HCT116 (cell line): ENCODE data around the gene SCARB1.

ENCODE experiments used
- POLR2A ChIP-seq: IDR thresholded peaks from 2 replicates; pipeline ENCODE4 v1.7.0; 2011; ENCODE audit warnings: borderline replicate concordance; ENCODE audit not compliant: insufficient read depth, insufficient read length; ENCODE audit errors: extremely low read depth
- YY1 ChIP-seq: IDR thresholded peaks from 2 replicates; pipeline ENCODE4 v1.6.1; 2011; ENCODE audit warnings: low read length, low read depth, moderate library complexity, mild to moderate bottlenecking; ENCODE audit not compliant: insufficient replicate concordance; ENCODE audit errors: extremely low read depth
- TF ChIP-seq, protein P1 (sequence below), 3 experiments: fragments of 200-600 bp in 1 of 3; sonication (generic) in 1 of 3; IDR thresholded peaks in 2 of 3; conservative IDR thresholded peaks in 1 of 3; 2 replicates each; pipeline ENCODE4 v1.5.1; 2012 to 2017; ENCODE audit warnings: low read depth in 2 of 3, low read length in 2 of 3, antibody characterized with exemption in 1 of 3, borderline replicate concordance in 1 of 3, control low read depth in 1 of 3, mild to moderate bottlenecking in 1 of 3, mixed read lengths in 1 of 3, mixed run types in 1 of 3, moderate library complexity in 1 of 3; ENCODE audit not compliant: insufficient read depth in 1 of 3
- TF ChIP-seq, protein P2 (sequence below): IDR thresholded peaks from 2 replicates; pipeline ENCODE4 v1.6.1; 2012

DNA sequence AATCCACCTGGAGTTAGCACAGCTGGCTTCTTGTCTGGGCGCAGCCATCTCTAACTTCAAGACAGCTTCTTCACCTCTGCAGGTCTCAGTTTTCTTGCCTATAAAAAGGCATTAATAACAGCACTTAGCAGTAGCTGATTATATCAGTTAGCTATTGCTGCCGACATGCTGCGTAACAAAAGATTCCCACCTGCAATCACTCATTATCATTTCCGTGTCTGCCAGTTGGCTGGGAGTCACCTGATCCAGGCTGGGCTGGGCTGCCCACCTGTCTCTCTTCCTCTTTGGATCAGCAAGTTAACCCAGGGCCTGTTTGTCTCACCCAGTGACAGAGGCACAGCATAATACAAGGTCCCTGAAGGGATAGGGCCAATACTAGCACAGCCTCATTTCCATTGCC, 109.7 kb downstream of the SCARB1 start:
- TF ChIP-seq POLR2A = no peak
- TF ChIP-seq, protein P1, sequence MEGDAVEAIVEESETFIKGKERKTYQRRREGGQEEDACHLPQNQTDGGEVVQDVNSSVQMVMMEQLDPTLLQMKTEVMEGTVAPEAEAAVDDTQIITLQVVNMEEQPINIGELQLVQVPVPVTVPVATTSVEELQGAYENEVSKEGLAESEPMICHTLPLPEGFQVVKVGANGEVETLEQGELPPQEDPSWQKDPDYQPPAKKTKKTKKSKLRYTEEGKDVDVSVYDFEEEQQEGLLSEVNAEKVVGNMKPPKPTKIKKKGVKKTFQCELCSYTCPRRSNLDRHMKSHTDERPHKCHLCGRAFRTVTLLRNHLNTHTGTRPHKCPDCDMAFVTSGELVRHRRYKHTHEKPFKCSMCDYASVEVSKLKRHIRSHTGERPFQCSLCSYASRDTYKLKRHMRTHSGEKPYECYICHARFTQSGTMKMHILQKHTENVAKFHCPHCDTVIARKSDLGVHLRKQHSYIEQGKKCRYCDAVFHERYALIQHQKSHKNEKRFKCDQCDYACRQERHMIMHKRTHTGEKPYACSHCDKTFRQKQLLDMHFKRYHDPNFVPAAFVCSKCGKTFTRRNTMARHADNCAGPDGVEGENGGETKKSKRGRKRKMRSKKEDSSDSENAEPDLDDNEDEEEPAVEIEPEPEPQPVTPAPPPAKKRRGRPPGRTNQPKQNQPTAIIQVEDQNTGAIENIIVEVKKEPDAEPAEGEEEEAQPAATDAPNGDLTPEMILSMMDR (IDR thresholded peaks at IDR 0.05 in 2 of 3, conservative IDR thresholded peaks at IDR 0.05 in 1 of 3; ENCODE audit: borderline replicate concordance in 1 of 3, insufficient read depth in 1 of 3, low read depth in 2 of 3, low read length in 2 of 3) = no peak
- TF ChIP-seq YY1 = no peak
- TF ChIP-seq, protein P2, sequence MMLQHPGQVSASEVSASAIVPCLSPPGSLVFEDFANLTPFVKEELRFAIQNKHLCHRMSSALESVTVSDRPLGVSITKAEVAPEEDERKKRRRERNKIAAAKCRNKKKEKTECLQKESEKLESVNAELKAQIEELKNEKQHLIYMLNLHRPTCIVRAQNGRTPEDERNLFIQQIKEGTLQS = no peak
